Measurements from ENCODE around the gene UTS2R.

UTS2R gene

DNA sequence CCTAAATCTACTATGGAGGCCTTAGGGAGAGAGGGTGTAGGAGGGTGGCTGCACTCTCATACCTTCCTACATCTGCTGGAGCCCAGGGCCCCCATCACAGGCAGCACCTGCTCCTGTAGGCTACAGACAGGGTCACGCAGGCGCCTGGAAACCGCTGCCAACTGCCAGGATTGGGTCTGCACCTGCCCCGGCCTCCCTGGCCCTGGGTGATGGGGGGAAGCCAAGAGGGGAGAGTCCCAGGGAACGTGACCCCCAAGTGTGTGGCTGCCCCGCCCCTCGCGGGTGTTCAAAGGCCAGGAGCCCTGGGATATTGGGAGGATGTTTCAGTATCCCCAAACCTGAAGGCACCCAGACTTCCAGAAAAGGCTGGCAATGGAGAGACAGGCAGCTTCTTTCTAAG lies 18.1 kb upstream of the UTS2R start:
- H3K79me2 ChIP-seq (ENCODE audit: insufficient read depth, low read length), result no peaks in the 10 kb centered on the region
- H3K36me3 ChIP-seq (ENCODE audit: insufficient read depth, low read length), result no peaks in the 10 kb centered on the region
- TF ChIP-seq EZH2phosphoT487 (IDR thresholded peaks at IDR 0.05; ENCODE audit: borderline replicate concordance), result no peak
- H3K4me2 ChIP-seq (ENCODE audit: low read depth, low read length, poor library complexity, severe bottlenecking), result no peak overlapping the region
- H3F3A ChIP-seq (ENCODE audit: low read depth), result 0 out of 2 replicates have a peak, but pooled peaks cover under 1% of the 10 kb centered on the region
- H2AFZ ChIP-seq (ENCODE audit: low read length), result no peak overlapping the region
- peaks cover 3% of the 10 kb centered on the region for H3K4me1 ChIP-seq (ENCODE audit: insufficient read depth, low read length, poor library complexity, severe bottlenecking)
- no peaks in the 10 kb centered on the region for H3K27me3 ChIP-seq (ENCODE audit: insufficient read depth, low read length, poor library complexity, severe bottlenecking)
- H3K9ac ChIP-seq (ENCODE audit: low read depth, low read length, poor library complexity, severe bottlenecking), result no peak overlapping the region
- no peak overlapping the region for H3K4me3 ChIP-seq (ENCODE audit: low read length, poor library complexity, severe bottlenecking)
- H4K20me1 ChIP-seq (ENCODE audit: insufficient read depth, low read length, poor library complexity, severe bottlenecking), result no peaks in the 10 kb centered on the region
- no peaks in the 10 kb centered on the region for H3K9me3 ChIP-seq (ENCODE audit: insufficient read depth, low read depth, low read length)
- no peaks in the 10 kb centered on the region for H3K9me2 ChIP-seq (replicated peaks; ENCODE audit: low read depth, low read length)

DNA sequence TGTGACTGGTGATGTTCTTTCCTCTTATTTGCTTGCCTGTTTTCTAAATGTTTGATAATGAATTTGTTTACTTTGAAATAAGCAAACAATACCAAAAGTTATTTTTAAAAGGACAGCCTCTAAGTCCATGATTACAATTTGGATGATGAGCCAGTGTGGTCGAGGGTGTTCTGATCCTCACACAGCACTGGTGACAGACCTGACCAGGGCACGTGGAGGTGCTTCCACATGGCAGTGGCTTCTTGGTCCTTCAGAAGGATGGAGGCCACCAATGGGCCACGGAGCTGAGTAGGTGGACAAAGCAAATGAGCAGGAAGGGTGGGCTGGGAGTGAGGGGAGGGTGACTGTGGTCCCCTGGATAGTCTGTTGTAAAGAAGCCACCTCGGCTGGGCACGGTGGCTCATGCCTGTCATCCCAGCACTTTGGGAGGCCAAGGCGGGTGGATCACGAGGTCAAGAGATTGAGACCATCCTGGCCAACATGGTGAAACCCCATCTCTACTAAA lies 16.7 kb upstream of the UTS2R start:
- TF ChIP-seq, protein P1, sequence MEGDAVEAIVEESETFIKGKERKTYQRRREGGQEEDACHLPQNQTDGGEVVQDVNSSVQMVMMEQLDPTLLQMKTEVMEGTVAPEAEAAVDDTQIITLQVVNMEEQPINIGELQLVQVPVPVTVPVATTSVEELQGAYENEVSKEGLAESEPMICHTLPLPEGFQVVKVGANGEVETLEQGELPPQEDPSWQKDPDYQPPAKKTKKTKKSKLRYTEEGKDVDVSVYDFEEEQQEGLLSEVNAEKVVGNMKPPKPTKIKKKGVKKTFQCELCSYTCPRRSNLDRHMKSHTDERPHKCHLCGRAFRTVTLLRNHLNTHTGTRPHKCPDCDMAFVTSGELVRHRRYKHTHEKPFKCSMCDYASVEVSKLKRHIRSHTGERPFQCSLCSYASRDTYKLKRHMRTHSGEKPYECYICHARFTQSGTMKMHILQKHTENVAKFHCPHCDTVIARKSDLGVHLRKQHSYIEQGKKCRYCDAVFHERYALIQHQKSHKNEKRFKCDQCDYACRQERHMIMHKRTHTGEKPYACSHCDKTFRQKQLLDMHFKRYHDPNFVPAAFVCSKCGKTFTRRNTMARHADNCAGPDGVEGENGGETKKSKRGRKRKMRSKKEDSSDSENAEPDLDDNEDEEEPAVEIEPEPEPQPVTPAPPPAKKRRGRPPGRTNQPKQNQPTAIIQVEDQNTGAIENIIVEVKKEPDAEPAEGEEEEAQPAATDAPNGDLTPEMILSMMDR (conservative IDR thresholded peaks at IDR 0.05; ENCODE audit: low read length), result no peak
- TF ChIP-seq EZH2phosphoT487 (IDR thresholded peaks at IDR 0.05; ENCODE audit: borderline replicate concordance), result no peak
- Histone ChIP-seq H4K20me1 (ENCODE audit: insufficient read depth, low read length, poor library complexity, severe bottlenecking) (no peaks in the 10 kb centered on the region), H3K79me2 (ENCODE audit: insufficient read depth, low read length) (no peaks in the 10 kb centered on the region), H3K9ac (ENCODE audit: low read depth, low read length, poor library complexity, severe bottlenecking) (no peak overlapping the region), H3K4me1 (ENCODE audit: insufficient read depth, low read length, poor library complexity, severe bottlenecking) (peaks cover 15% of the 10 kb centered on the region), H3K4me2 (ENCODE audit: low read depth, low read length, poor library complexity, severe bottlenecking) (no peak overlapping the region), H3K27me3 (ENCODE audit: insufficient read depth, low read length, poor library complexity, severe bottlenecking) (no peaks in the 10 kb centered on the region), H3K9me2 (replicated peaks; ENCODE audit: low read depth, low read length) (no peaks in the 10 kb centered on the region), H3F3A (ENCODE audit: low read depth) (0 out of 2 replicates have a peak, but pooled peaks cover 5% of the 10 kb centered on the region), H3K36me3 (ENCODE audit: insufficient read depth, low read length) (no peaks in the 10 kb centered on the region), H3K9me3 (ENCODE audit: insufficient read depth, low read depth, low read length) (no peaks in the 10 kb centered on the region), H2AFZ (ENCODE audit: low read length) (no peak overlapping the region), H3K4me3 (ENCODE audit: low read length, poor library complexity, severe bottlenecking) (no peak overlapping the region)

DNA sequence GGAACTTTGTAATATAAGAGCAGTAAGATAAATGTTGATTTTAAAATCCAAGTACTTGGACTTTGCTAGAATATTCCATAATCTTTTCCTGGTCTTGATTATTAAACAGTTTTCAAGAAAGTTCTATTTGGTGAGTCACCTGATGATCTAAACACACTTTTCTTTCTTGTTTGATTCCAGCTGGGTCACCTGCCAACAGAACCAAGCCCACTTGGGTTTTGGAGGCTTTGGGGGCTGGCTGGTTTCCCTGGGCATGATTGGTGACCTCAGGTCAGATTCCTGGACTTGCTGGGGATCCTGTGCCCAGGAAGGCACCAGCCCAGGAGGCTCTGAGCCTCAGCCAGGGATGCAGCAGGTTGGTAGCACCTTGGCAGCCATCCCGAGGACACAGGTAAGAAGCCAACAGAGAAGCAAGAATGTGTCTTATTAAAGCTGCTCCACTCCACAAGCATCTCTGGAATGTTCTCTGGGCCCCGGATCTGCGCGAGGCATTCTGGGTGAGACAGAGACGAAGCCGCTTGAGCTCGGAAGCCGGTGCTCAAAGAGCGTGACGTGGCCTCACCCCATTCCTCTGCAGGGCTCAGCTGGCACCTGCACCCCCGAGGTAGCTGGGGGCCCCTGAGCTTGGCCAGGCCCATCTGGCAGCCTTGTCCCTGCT lies 15.7 kb upstream of the UTS2R start:
- Histone ChIP-seq H3K4me1 (ENCODE audit: insufficient read depth, low read length, poor library complexity, severe bottlenecking) (peaks cover 15% of the 10 kb centered on the region), H4K20me1 (ENCODE audit: insufficient read depth, low read length, poor library complexity, severe bottlenecking) (no peaks in the 10 kb centered on the region), H3F3A (ENCODE audit: low read depth) (0 out of 2 replicates have a peak, but pooled peaks cover 5% of the 10 kb centered on the region), H3K4me2 (ENCODE audit: low read depth, low read length, poor library complexity, severe bottlenecking) (no peak overlapping the region), H3K9me3 (ENCODE audit: insufficient read depth, low read depth, low read length) (no peaks in the 10 kb centered on the region), H3K27me3 (ENCODE audit: insufficient read depth, low read length, poor library complexity, severe bottlenecking) (no peaks in the 10 kb centered on the region), H3K4me3 (ENCODE audit: low read length, poor library complexity, severe bottlenecking) (no peak overlapping the region), H2AFZ (ENCODE audit: low read length) (no peak overlapping the region), H3K79me2 (ENCODE audit: insufficient read depth, low read length) (no peaks in the 10 kb centered on the region), H3K9ac (ENCODE audit: low read depth, low read length, poor library complexity, severe bottlenecking) (no peak overlapping the region), H3K9me2 (replicated peaks; ENCODE audit: low read depth, low read length) (no peaks in the 10 kb centered on the region), H3K36me3 (ENCODE audit: insufficient read depth, low read length) (no peaks in the 10 kb centered on the region)
- no peak for TF ChIP-seq EZH2phosphoT487 (IDR thresholded peaks at IDR 0.05; ENCODE audit: borderline replicate concordance)
- TF ChIP-seq, protein P1 (conservative IDR thresholded peaks at IDR 0.05; ENCODE audit: low read length), result no peak

All from Loucy (cell line).